IPS-20b (cell line): ENCODE results near the gene LHX8.
A peak's percentile ranks its signal among the peaks of the same experiment; 100 is the strongest.

Source experiments
- H3K27ac ChIP-seq: one replicate; pipeline ENCODE4 v1.5.1; 2013; ENCODE audit warnings: low read length
- H3K27me3 ChIP-seq: 2 replicates; pipeline ENCODE4 v1.6.1; 2013; ENCODE audit warnings: mild to moderate bottlenecking, low read length, inconsistent platforms; ENCODE audit not compliant: insufficient read depth
- H3K36me3 ChIP-seq: 2 replicates; pipeline ENCODE4 v1.6.1; 2013; ENCODE audit warnings: low read depth, mild to moderate bottlenecking, inconsistent platforms, low read length, moderate library complexity; ENCODE audit not compliant: insufficient read depth
- H3K4me1 ChIP-seq: 2 replicates; pipeline ENCODE4 v1.6.1; 2013; ENCODE audit warnings: mild to moderate bottlenecking, control low read depth, inconsistent platforms, low read length, moderate library complexity; ENCODE audit not compliant: insufficient read depth
- H3K4me3 ChIP-seq: 2 replicates; pipeline ENCODE4 v1.5.1; 2013; ENCODE audit warnings: mild to moderate bottlenecking, low read length, inconsistent platforms
- H3K9ac ChIP-seq: 2 replicates; pipeline ENCODE4 v1.6.1; 2013; ENCODE audit warnings: low read depth, mild to moderate bottlenecking, inconsistent platforms, low read length, moderate library complexity
- H3K9me3 ChIP-seq: 2 replicates; pipeline ENCODE4 v1.6.1; 2013; ENCODE audit warnings: mild to moderate bottlenecking, low read depth, low read length, inconsistent platforms; ENCODE audit not compliant: insufficient read depth

LHX8 gene

DNA sequence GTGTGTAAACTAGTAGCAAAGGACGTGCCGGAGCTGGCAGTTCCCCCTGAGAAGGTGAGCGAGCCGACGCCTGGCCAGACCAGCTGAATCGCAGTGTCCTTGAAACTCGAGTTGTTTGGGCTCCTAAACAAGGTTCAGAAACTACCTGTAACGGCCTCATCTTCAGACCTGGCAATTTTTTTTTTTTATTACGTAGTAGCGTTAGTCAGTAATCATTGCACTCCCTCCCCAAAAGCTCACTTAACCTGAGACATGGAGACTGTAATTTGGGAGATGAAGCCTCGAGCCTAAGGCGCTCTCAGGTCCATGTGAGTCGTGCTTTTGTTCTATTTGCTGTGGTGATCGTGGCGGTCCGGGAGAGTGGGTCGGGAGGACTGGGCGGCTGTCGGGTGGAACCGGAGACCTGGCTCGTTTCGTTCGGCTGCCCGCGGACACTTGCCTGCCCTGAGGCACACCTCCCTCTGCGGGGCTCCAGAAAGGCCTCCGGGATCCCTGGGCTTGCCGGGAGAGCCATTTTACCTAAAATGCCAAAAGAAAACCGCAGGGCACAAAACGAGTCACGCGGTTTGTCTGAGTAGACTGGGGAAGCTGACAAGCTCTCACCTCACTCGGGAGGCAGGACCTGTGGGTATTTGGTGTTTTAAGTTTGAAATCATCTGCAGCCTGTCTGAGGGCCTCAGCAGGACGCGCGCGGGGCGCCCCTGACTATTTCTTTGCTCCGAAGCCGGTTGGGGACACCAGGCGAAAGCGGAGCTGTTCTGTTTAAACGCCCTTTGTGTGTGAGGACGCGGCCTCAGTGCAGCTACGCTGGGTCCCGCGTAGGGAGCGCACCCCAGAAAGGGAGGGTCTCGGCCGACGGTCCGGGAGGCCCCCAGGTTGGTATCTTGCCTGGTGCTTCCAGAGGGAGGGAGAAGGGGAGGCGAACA lies 722 bp downstream of the LHX8 start:
- peaks cover 33% of the 10 kb centered on the region for H3K4me1 ChIP-seq
- H3K27me3 ChIP-seq, result peaks cover 100% of the 10 kb centered on the region
- peak overlapping the region; percentile 1; the same call in 1 of the 2 replicates for H3K9ac ChIP-seq

DNA sequence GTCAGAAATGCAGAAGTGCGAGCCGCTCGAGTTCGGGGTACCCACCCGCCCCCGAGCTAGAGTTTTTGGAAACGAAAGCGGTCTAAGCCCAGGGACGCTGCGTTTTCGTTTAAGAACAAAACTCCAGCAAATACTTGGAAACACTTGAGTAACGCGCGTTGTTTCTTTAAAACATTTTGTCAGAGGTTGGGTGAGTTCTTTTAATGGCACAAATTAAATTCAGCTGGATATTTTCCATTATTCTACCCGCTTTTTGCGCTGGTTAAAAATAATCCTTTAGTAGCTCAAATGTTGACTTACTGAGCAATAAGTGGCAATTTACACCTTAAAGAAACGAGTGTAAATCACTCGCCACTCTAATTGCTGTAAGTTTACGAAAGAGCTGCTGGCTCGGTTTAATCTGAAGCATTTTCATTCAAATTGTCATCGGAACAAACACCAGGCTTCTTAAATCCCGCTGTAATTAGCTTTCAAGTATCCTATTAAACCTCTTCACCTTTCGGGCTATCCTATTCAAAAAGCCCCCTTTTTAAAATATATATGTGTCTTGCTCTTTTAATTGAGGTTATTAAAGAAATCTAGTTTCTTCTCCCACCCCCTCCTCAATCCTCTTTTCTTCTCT lies 1.5 kb downstream of the LHX8 start:
- Histone ChIP-seq H3K9me3 (no peaks in the 10 kb centered on the region), H3K4me3 (peak overlapping the region; percentile 66), H3K27me3 (peaks cover 100% of the 10 kb centered on the region), H3K36me3 (no peaks in the 10 kb centered on the region), H3K9ac (peak overlapping the region; percentile 1; the same call in 1 of the 2 replicates), H3K4me1 (peaks cover 29% of the 10 kb centered on the region), H3K27ac (no peak overlapping the region)

More for the DNA sequence above, 722 bp downstream of the LHX8 start:
- Histone ChIP-seq H3K36me3 (no peaks in the 10 kb centered on the region), H3K9me3 (no peaks in the 10 kb centered on the region), H3K27ac (no peak overlapping the region), H3K4me3 (peak overlapping the region; percentile 66)

DNA sequence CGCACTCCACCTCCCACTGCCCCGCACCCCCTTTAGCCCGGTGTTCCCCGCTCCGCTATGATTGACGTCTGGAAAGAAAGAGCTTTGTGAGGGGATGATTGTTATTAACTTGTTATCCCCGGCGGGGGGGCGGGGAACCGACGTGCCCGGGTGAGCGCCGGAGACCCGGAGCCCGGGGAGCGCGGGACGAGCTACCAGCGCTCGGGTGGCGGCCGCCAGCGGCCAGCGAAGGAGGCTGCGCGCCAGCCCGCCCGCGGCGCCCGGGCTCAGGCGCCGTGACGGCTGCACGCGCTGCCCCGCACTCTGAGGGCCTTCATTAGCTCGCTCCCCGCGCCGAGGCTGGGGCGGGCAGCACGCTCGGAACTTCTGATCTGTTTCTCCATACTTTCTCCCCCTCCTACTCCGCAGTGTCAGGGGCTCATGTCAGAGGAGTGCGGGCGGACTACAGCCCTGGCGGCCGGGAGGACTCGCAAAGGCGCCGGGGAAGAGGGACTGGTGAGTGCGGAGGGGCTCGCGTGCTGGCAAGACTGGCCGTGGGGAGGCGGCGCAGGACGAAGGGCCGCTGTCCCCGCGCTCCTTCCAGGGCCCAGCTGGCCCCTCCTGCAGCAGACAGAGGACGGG lies 2.1 kb downstream of the LHX8 start:
- H3K4me3 ChIP-seq, result peak overlapping the region; percentile 66

DNA sequence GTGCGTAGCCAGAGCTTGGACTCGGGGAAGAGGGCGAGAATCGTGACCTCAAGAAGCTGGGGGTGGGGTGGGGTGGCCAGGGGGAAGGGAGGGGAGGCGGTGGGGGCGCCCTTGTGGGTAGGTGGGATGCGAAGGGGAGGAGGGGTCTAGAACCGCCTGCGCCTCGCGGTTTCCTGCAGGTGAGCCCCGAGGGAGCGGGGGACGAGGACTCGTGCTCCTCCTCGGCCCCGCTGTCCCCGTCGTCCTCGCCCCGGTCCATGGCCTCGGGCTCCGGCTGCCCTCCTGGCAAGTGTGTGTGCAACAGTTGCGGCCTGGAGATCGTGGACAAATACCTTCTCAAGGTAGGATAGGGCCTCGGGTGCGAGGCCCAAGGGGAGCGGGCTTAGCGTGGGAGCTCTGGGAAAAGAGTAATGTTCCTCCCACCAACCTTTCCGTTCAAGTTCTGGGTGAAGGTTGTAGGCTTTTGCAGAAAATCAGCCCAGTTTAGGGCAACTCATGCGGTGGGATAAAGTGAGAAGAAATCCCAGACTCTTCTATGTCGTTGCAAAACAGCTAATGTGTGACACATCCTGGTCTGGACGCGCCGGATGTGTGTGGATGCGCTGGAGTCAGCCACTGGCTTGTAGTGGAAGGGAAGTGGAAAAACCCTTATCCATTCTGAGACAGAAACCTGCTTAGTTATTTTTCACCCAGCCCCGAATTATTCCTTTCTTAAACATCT lies 2.9 kb downstream of the LHX8 start:
- Histone ChIP-seq H3K9ac (no peak overlapping the region), H3K27me3 (peaks cover 88% of the 10 kb centered on the region), H3K36me3 (no peaks in the 10 kb centered on the region), H3K9me3 (no peaks in the 10 kb centered on the region), H3K27ac (no peak overlapping the region), H3K4me1 (peaks cover 17% of the 10 kb centered on the region; the same call in 1 of the 2 replicates), H3K4me3 (peak overlapping the region; percentile 66)

More for the DNA sequence above, 2.1 kb downstream of the LHX8 start:
- Histone ChIP-seq H3K9me3 (no peaks in the 10 kb centered on the region), H3K36me3 (no peaks in the 10 kb centered on the region), H3K4me1 (peaks cover 24% of the 10 kb centered on the region), H3K27me3 (peaks cover 96% of the 10 kb centered on the region), H3K27ac (no peak overlapping the region), H3K9ac (no peak overlapping the region)

DNA sequence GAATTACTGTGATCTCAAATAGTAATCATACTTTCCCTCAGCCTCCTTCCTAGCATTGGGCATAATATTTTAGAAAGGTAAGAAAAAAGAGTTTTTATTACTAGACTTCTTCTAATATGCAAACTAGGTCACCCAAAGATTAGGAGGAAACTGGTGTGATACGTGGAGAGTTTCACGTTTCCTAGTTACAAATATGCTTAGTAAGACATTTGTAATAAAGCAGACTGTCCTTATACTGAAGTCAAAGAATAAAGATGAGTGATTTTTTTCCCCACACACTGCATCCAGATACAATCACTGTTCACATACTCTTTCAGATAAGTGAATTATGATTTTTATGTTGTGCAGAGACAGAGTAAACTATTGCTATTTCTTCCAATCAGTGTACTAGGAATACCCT lies 17.9 kb downstream of the LHX8 start:
- Histone ChIP-seq H3K4me1 (no peaks in the 10 kb centered on the region), H3K36me3 (no peaks in the 10 kb centered on the region), H3K9ac (no peak overlapping the region), H3K4me3 (no peak overlapping the region), H3K27me3 (no peaks in the 10 kb centered on the region), H3K9me3 (no peaks in the 10 kb centered on the region), H3K27ac (no peak overlapping the region)

DNA sequence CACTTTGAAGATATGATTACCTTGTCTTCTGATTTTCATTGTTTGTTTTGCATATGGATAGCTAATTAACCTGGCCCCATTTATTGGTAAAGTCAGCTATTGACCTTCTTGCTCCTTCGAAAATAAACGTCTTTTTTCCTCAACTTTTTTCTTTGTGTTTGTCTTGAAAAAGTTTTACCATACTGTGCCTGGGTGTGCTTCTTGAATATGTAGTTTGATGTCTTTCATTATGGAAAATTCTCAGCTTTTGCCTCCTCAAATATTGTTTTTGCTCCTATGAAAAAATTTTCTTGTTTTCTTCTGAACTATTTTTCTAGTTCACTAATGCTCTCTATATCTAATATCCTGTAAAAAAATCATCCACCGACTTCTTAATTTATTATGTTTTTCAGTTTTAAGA lies 25.0 kb downstream of the LHX8 start:
- no peaks in the 10 kb centered on the region for H3K36me3 ChIP-seq
- H3K9ac ChIP-seq, result no peak overlapping the region
- no peaks in the 10 kb centered on the region for H3K9me3 ChIP-seq
- no peak overlapping the region for H3K4me3 ChIP-seq
- no peak overlapping the region for H3K27ac ChIP-seq
- H3K4me1 ChIP-seq, result peaks cover 4% of the 10 kb centered on the region; the same call in 1 of the 2 replicates
- no peaks in the 10 kb centered on the region for H3K27me3 ChIP-seq

DNA sequence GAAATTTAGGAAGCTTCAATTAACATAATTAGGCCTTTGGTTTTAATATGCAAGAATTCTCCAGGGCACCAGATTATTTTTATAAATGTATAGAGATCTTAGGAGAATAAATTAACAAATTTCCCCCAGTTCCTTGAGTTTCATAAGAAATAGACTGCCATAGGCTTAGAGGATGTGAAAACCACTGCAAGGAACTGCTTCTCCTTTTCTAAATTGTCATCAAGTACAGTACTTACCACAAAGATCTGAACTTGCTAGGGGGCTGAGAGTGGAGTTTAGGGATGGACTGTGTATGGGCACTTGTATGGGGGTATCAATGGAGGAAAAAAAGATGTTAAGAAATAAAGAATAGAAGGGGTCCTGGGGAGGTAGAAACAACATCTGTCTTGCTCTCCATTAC lies 31.1 kb downstream of the LHX8 start:
- Histone ChIP-seq H3K4me1 (peaks cover 4% of the 10 kb centered on the region; the same call in 1 of the 2 replicates), H3K36me3 (no peaks in the 10 kb centered on the region), H3K27me3 (no peaks in the 10 kb centered on the region), H3K9ac (no peak overlapping the region), H3K27ac (no peak overlapping the region), H3K9me3 (no peaks in the 10 kb centered on the region), H3K4me3 (no peak overlapping the region)

DNA sequence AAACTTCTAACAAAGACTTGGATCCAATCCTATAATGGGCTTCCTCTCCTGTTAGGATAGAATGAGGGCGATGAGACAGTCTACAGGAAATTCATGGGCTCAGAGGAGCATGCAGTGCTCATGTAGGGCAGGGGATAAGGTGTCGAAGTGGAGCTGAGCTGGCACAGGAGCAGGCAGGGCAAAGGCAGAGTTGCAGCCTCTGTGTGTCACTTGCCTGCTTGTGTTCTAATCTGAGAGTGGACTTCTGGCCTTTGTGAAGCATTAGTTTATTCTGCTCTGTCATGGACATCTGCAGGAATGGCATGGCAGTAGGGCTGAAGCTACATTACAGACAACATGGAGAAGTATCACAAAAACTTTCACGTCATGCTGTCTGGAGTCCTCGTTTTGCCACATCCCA lies 32.6 kb downstream of the LHX8 start:
- Histone ChIP-seq H3K4me3 (no peak overlapping the region), H3K27me3 (no peaks in the 10 kb centered on the region), H3K36me3 (no peaks in the 10 kb centered on the region), H3K9ac (no peak overlapping the region), H3K27ac (no peak overlapping the region), H3K4me1 (peaks cover 4% of the 10 kb centered on the region; the same call in 1 of the 2 replicates), H3K9me3 (no peaks in the 10 kb centered on the region)

DNA sequence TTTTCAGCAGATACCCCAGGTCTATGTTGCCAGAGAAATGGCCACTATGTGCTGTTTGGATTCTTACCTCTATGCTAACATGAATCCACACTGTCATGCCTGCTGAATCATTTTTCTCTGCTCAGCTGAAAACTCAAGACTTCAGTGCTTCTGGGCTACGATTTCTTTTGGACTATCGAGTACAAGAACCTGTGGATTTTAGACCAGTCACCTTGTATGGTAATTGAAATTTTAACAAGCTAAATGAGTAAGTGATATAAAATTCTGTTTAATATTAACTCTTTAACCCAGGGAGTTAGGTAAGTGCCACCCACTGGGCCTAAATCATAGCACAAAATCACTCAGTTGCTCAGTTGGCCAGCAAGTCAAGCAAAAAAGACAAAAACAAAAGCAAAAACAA lies 35.8 kb downstream of the LHX8 start:
- H3K9me3 ChIP-seq, result no peaks in the 10 kb centered on the region
- no peak overlapping the region for H3K27ac ChIP-seq
- no peak overlapping the region for H3K4me3 ChIP-seq
- no peaks in the 10 kb centered on the region for H3K36me3 ChIP-seq
- no peak overlapping the region for H3K9ac ChIP-seq
- H3K4me1 ChIP-seq, result no peaks in the 10 kb centered on the region
- no peaks in the 10 kb centered on the region for H3K27me3 ChIP-seq

DNA sequence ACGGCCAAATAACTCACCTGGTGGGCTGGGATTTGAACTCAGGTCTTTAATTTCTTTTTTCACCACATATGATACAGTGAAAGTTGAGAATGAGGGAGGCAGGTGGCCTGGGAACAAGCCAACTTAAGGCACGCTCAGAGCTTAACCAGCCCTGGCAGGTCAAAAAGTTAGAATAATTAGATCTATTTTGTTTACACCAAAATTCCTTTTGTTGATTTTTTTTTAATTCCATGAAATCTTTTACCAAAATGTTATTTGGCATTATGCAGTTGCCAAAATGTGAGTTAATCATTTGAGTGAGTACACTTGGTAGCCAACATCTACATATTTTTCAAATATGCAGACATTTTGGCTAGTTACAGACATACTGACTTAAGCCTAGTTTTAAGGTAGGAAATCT lies 36.8 kb downstream of the LHX8 start:
- Histone ChIP-seq H3K9me3 (no peaks in the 10 kb centered on the region), H3K9ac (no peak overlapping the region), H3K27ac (no peak overlapping the region), H3K4me3 (no peak overlapping the region), H3K4me1 (no peaks in the 10 kb centered on the region), H3K27me3 (no peaks in the 10 kb centered on the region), H3K36me3 (no peaks in the 10 kb centered on the region)

DNA sequence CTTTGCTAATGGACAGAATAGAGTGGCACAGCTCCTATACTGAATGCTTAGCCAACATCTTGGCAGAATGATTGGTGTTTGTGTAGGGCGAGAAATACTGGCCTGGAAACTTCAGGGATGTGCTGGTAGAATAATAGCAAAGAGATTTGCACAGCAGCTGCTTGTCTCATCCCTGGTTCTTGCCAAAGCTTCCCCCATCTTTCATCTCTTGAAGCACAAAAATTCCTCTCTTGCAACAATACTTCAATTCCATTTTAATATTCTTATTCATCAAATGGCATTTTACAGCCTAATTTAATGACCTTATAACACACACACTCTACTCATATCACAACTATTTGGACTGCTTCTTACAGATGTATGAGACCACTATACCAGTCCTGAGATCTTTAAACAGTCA lies 37.7 kb downstream of the LHX8 start:
- H3K9me3 ChIP-seq, result no peaks in the 10 kb centered on the region
- no peaks in the 10 kb centered on the region for H3K36me3 ChIP-seq
- no peaks in the 10 kb centered on the region for H3K4me1 ChIP-seq
- no peak overlapping the region for H3K27ac ChIP-seq
- H3K4me3 ChIP-seq, result no peak overlapping the region
- H3K9ac ChIP-seq, result no peak overlapping the region
- no peaks in the 10 kb centered on the region for H3K27me3 ChIP-seq
